GM23338 (cell line): ENCODE measurements around the gene PCCB. TPM values are rescaled to one million over a fixed set of nuclear protein-coding genes. Genes with fewer than 3 reads are reported as not detected.

ENCODE experiments used
- ATAC-seq: fragments of 200-7000 bp; cut with Tn5 transposase; 3 replicates; pipeline ENCODE4 v1.9.1; 2020
- DNase-seq: peaks from one replicate; pipeline ENCODE4 v3.0.0-alpha.2; 2015; ENCODE audit warnings: low spot score
- H2AFZ ChIP-seq: fragments of 200-600 bp; sonication (generic); 2 replicates; pipeline ENCODE4 v1.8.0; 2016; ENCODE audit warnings: antibody characterized with exemption, mild to moderate bottlenecking, moderate library complexity
- H3F3A ChIP-seq: fragments of 200-600 bp; sonication (generic); replicated peaks from 2 replicates; pipeline ENCODE4 v1.8.0; 2017; ENCODE audit warnings: antibody characterized with exemption, mixed run types, low read depth
- H3K27ac ChIP-seq: fragments of 200-600 bp; sonication (generic); 2 replicates; pipeline ENCODE4 v1.6.1; 2016; ENCODE audit warnings: low read depth
- H3K27me3 ChIP-seq: fragments of 200-600 bp; sonication (generic); 2 replicates; pipeline ENCODE4 v1.8.0; 2016; ENCODE audit warnings: mild to moderate bottlenecking, mixed run types, moderate library complexity; ENCODE audit not compliant: insufficient read depth
- H3K36me3 ChIP-seq: fragments of 200-600 bp; sonication (generic); 2 replicates; pipeline ENCODE4 v1.8.0; 2016; ENCODE audit warnings: mild to moderate bottlenecking; ENCODE audit not compliant: insufficient read depth
- H3K4me1 ChIP-seq: fragments of 200-600 bp; sonication (generic); 2 replicates; pipeline ENCODE4 v1.8.0; 2016; ENCODE audit warnings: mild to moderate bottlenecking, moderate library complexity; ENCODE audit not compliant: insufficient read depth
- H3K4me2 ChIP-seq: fragments of 200-600 bp; sonication (generic); 2 replicates; pipeline ENCODE4 v1.7.1; 2017; ENCODE audit warnings: mixed run types
- H3K4me3 ChIP-seq: fragments of 200-600 bp; sonication (generic); 2 replicates; pipeline ENCODE4 v1.6.1; 2016; ENCODE audit warnings: mixed run types
- H3K79me2 ChIP-seq: fragments of 200-600 bp; sonication (generic); replicated peaks from 2 replicates; pipeline ENCODE4 v1.8.0; 2017; ENCODE audit warnings: mild to moderate bottlenecking; ENCODE audit not compliant: insufficient read depth
- H3K9me2 ChIP-seq: fragments of 200-600 bp; sonication (generic); 2 replicates; pipeline ENCODE4 v1.8.0; 2017; ENCODE audit not compliant: insufficient read depth
- H4K20me1 ChIP-seq: fragments of 200-600 bp; sonication (generic); replicated peaks from 2 replicates; pipeline ENCODE4 v1.8.0; 2017; ENCODE audit warnings: mild to moderate bottlenecking; ENCODE audit not compliant: insufficient read depth
- H3K27ac Mint-ChIP-seq: 2 replicates; pipeline ENCODE4 v1.8.0; 2020; ENCODE audit warnings: inconsistent platforms, mild to moderate bottlenecking, moderate library complexity, mixed read lengths
- H3K27me3 Mint-ChIP-seq: 3 replicates; pipeline ENCODE4 v1.8.0; 2022; ENCODE audit warnings: low read depth, mild to moderate bottlenecking, moderate library complexity, mixed read lengths, inconsistent platforms; ENCODE audit not compliant: insufficient read depth, poor library complexity
- H3K36me3 Mint-ChIP-seq: 3 replicates; pipeline ENCODE4 v1.8.0; 2021; ENCODE audit warnings: low read depth, mild to moderate bottlenecking, inconsistent platforms, moderate library complexity, mixed read lengths
- H3K4me1 Mint-ChIP-seq: 3 replicates; pipeline ENCODE4 v1.8.0; 2020; ENCODE audit warnings: mild to moderate bottlenecking, inconsistent platforms, mixed read lengths
- H3K4me3 Mint-ChIP-seq: 3 replicates; pipeline ENCODE4 v1.8.0; 2021; ENCODE audit warnings: moderate library complexity, mild to moderate bottlenecking, inconsistent platforms, mixed read lengths
- H3K9me3 Mint-ChIP-seq: 3 replicates; pipeline ENCODE4 v1.8.0; 2020; ENCODE audit warnings: moderate library complexity, mild to moderate bottlenecking, inconsistent platforms, mixed read lengths
- EZH2 ChIP-seq: fragments of 200-600 bp; sonication (generic); IDR thresholded peaks from one replicate; pipeline ENCODE4 v1.8.0; 2017; ENCODE audit warnings: antibody characterized with exemption, mild to moderate bottlenecking, low read depth; ENCODE audit not compliant: unreplicated experiment
- NANOG ChIP-seq: IDR thresholded peaks from 2 replicates; pipeline ENCODE4 v1.6.1; 2016; ENCODE audit warnings: antibody characterized with exemption, borderline replicate concordance
- ZNF331 ChIP-seq: fragments of 250-450 bp; sonication (Bioruptor Pico); IDR thresholded peaks from 2 replicates; pipeline ENCODE4 v1.5.0; 2020; ENCODE audit warnings: low read depth, mild to moderate bottlenecking, moderate library complexity
- polyA plus RNA-seq: library from polyadenylated mRNA; unstranded; fragments of >200 nt; fragmentation: Nextera tagmentation; extraction: Ambion mirVana; gene quantifications from 2 replicates; pipeline ENCODE4 v1.2.1, GENCODE V29; 2016
- total RNA-seq: library from RNA; depleted of rRNA; stranded (reverse); fragments of >200 nt; shearing (Covaris generic); gene quantifications from 2 replicates; pipeline ENCODE4 v1.2.3, GENCODE V29; 2014
- TF ChIP-seq, protein P1 (sequence below): IDR thresholded peaks from one replicate; pipeline ENCODE4 v1.6.1; 2018; ENCODE audit warnings: antibody characterized with exemption; ENCODE audit not compliant: unreplicated experiment

PCCB gene
- total and polyA plus RNA-seq, 2 experiments from 2014 or later, result 42.7 to 76.8 TPM

DNA sequence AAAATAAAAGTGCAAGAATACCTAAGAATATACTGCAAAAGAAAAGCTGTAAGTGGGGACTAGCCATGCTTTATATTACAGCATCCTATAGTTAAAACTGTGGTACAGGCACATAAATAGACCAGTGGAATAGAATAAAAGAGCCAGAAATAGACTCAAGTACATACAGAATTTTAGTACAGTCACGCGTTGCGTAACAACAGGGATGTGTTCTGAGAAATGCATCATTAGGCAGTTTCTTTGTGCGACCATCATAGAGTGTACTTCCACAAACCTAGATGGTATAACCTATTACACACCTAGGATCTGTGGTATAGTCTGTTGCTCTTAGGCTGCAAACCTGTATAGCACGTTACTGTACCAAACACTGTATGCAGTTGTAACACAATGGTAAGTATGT lies 61.8 kb downstream of the PCCB start:
- Histone ChIP-seq H3K4me2 (no peak overlapping the region), H3K79me2 (no peaks in the 10 kb centered on the region), H3K9me2 (no peaks in the 10 kb centered on the region), H3K36me3 (no peaks in the 10 kb centered on the region), H3K27ac (no peak overlapping the region), H3F3A (no peaks in the 10 kb centered on the region), H2AFZ (no peak overlapping the region), H4K20me1 (no peaks in the 10 kb centered on the region), H3K4me3 (no peak overlapping the region), H3K4me1 (no peaks in the 10 kb centered on the region), H3K27me3 (no peaks in the 10 kb centered on the region)
- H3K4me3 Mint-ChIP-seq, result no peak overlapping the region
- no peaks in the 10 kb centered on the region for H3K27me3 Mint-ChIP-seq
- H3K36me3 Mint-ChIP-seq, result peaks cover 24% of the 10 kb centered on the region; the same call in 2 of the 3 replicates
- H3K4me1 Mint-ChIP-seq, result no peaks in the 10 kb centered on the region
- TF ChIP-seq, protein P1, sequence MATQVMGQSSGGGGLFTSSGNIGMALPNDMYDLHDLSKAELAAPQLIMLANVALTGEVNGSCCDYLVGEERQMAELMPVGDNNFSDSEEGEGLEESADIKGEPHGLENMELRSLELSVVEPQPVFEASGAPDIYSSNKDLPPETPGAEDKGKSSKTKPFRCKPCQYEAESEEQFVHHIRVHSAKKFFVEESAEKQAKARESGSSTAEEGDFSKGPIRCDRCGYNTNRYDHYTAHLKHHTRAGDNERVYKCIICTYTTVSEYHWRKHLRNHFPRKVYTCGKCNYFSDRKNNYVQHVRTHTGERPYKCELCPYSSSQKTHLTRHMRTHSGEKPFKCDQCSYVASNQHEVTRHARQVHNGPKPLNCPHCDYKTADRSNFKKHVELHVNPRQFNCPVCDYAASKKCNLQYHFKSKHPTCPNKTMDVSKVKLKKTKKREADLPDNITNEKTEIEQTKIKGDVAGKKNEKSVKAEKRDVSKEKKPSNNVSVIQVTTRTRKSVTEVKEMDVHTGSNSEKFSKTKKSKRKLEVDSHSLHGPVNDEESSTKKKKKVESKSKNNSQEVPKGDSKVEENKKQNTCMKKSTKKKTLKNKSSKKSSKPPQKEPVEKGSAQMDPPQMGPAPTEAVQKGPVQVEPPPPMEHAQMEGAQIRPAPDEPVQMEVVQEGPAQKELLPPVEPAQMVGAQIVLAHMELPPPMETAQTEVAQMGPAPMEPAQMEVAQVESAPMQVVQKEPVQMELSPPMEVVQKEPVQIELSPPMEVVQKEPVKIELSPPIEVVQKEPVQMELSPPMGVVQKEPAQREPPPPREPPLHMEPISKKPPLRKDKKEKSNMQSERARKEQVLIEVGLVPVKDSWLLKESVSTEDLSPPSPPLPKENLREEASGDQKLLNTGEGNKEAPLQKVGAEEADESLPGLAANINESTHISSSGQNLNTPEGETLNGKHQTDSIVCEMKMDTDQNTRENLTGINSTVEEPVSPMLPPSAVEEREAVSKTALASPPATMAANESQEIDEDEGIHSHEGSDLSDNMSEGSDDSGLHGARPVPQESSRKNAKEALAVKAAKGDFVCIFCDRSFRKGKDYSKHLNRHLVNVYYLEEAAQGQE, result no peak
- TF ChIP-seq ZNF331 (CRISPR knock-in tag) (no peak), EZH2 (no peak), NANOG (no peak)
- DNase-seq (no peak), ATAC-seq (no peak)
- no peaks in the 10 kb centered on the region for H3K9me3 Mint-ChIP-seq
- no peak overlapping the region for H3K27ac Mint-ChIP-seq

DNA sequence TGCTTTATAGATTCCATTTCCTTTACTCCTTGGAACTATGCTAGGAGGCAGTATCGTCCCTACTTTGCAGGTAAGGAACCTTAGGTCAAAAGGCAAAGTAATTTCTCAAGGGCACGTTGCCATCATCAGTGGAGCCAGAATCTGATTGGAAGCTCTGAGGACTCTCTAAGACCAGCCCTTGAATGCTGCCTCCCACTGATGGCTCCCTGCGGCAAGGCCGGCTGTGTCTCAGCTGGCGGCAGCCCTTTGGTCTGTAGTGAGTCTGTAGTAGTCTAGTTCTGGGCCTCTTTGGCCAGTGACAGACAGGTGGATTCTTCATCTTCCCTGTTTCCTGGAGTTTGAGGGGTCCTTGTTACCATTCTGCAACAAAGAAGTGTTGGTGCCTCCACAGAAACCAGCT lies 76.2 kb downstream of the PCCB start:
- ATAC-seq (no peak), DNase-seq (no peak)
- Histone ChIP-seq H3K4me1 (no peaks in the 10 kb centered on the region), H3K27me3 (no peaks in the 10 kb centered on the region), H3K4me2 (no peak overlapping the region), H3K79me2 (no peaks in the 10 kb centered on the region), H3K9me2 (no peaks in the 10 kb centered on the region), H4K20me1 (no peaks in the 10 kb centered on the region; the same call in 1 of the 2 replicates), H3K27ac (no peak overlapping the region), H3K36me3 (0 out of 2 replicates have a peak, but pooled peaks cover 5% of the 10 kb centered on the region), H2AFZ (no peak overlapping the region), H3F3A (no peaks in the 10 kb centered on the region), H3K4me3 (no peak overlapping the region)
- Mint-ChIP-seq H3K27ac (no peak overlapping the region), H3K36me3 (peaks cover 65% of the 10 kb centered on the region), H3K9me3 (peaks cover 18% of the 10 kb centered on the region; the same call in 2 of the 3 replicates), H3K4me3 (no peak overlapping the region), H3K4me1 (no peaks in the 10 kb centered on the region), H3K27me3 (no peaks in the 10 kb centered on the region)
- TF ChIP-seq, protein P1, result no peak
